Neural cell (in vitro differentiated cells): Measurements from ENCODE around the gene OR2M2. TPM values are rescaled to one million over a fixed set of nuclear protein-coding genes. Genes with fewer than 3 reads are reported as not detected.

Source experiments
- H2AFZ ChIP-seq: fragments of 200-600, 300-800 bp; sonication (generic), shearing (Covaris generic); 2 replicates; pipeline ENCODE4 v1.6.0; 2014; ENCODE audit warnings: low read depth, mild to moderate bottlenecking, antibody characterized with exemption, low read length, moderate library complexity
- H3F3A ChIP-seq: fragments of 200-600 bp; shearing (Covaris generic); 2 replicates; pipeline ENCODE4 v1.6.1; 2016; ENCODE audit warnings: mild to moderate bottlenecking, moderate library complexity, mixed read lengths, antibody characterized with exemption, low read length; ENCODE audit not compliant: insufficient read depth, poor library complexity, severe bottlenecking
- H3K27ac ChIP-seq: fragments of 200-600, 300-800 bp; sonication (generic), shearing (Covaris generic); 2 replicates; pipeline ENCODE4 v1.5.1; 2014; ENCODE audit warnings: mild to moderate bottlenecking, low read length, moderate library complexity
- H3K27me3 ChIP-seq: fragments of 300-800, 200-600 bp; sonication (generic), shearing (Covaris generic); 2 replicates; pipeline ENCODE4 v1.6.0; 2014; ENCODE audit warnings: mild to moderate bottlenecking, low read depth, low read length, moderate library complexity; ENCODE audit not compliant: insufficient read depth
- H3K36me3 ChIP-seq: fragments of 300-800, 200-600 bp; sonication (generic), shearing (Covaris generic); 2 replicates; pipeline ENCODE4 v1.5.1; 2014; ENCODE audit warnings: mild to moderate bottlenecking, antibody characterized with exemption, low read length, moderate library complexity; ENCODE audit not compliant: insufficient read depth
- H3K4me2 ChIP-seq: fragments of 300-800, 200-600 bp; sonication (generic), shearing (Covaris generic); 2 replicates; pipeline ENCODE4 v1.6.0; 2014; ENCODE audit warnings: mild to moderate bottlenecking, low read length
- H3K4me3 ChIP-seq: fragments of 300-800, 200-600 bp; sonication (generic), shearing (Covaris generic); 2 replicates; pipeline ENCODE4 v1.5.1; 2014; ENCODE audit warnings: mild to moderate bottlenecking, low read length, moderate library complexity
- H3K79me2 ChIP-seq: fragments of 200-600 bp; shearing (Covaris generic); replicated peaks from 2 replicates; pipeline ENCODE4 v1.6.0; 2014; ENCODE audit warnings: mild to moderate bottlenecking, low read length, moderate library complexity; ENCODE audit not compliant: insufficient read depth
- H3K9ac ChIP-seq: fragments of 300-800, 200-600 bp; sonication (generic), shearing (Covaris generic); 2 replicates; pipeline ENCODE4 v1.6.1; 2016; ENCODE audit warnings: mild to moderate bottlenecking, low read length, mixed read lengths
- H3K9me2 ChIP-seq: fragments of 200-600 bp; shearing (Covaris generic); 2 replicates; pipeline ENCODE4 v1.6.1; 2016; ENCODE audit warnings: mild to moderate bottlenecking, low read length, mixed read lengths; ENCODE audit not compliant: insufficient read depth
- H3K9me3 ChIP-seq: fragments of 200-600, 300-800 bp; sonication (generic), shearing (Covaris generic); 2 replicates; pipeline ENCODE4 v1.6.1; 2016; ENCODE audit warnings: mild to moderate bottlenecking, mixed run types, low read length, moderate library complexity, mixed read lengths
- H4K20me1 ChIP-seq: fragments of 200-600 bp; shearing (Covaris generic); 2 replicates; pipeline ENCODE4 v1.6.1; 2016; ENCODE audit warnings: mild to moderate bottlenecking, mixed run types; ENCODE audit not compliant: insufficient read depth
- CTCF ChIP-seq: fragments of 450-650 bp; IDR thresholded peaks from 2 replicates; pipeline ENCODE4 v1.5.1; 2014; ENCODE audit warnings: antibody characterized with exemption, mild to moderate bottlenecking, moderate library complexity; ENCODE audit not compliant: poor library complexity, severe bottlenecking
- EP300 ChIP-seq: fragments of 450-650 bp; conservative IDR thresholded peaks from 2 replicates; pipeline ENCODE4 v1.6.1; 2014; ENCODE audit warnings: antibody characterized with exemption, mild to moderate bottlenecking, moderate library complexity; ENCODE audit not compliant: poor library complexity, severe bottlenecking
- EZH2 ChIP-seq: fragments of 200-600, 300-800 bp; shearing (Covaris generic), sonication (generic); IDR thresholded peaks from 2 replicates; pipeline ENCODE4 v1.6.1; 2014; ENCODE audit warnings: antibody characterized with exemption, low read length, borderline replicate concordance, mild to moderate bottlenecking; ENCODE audit not compliant: insufficient read depth, poor library complexity, severe bottlenecking
- MXI1 ChIP-seq: fragments of 450-650 bp; conservative IDR thresholded peaks from 2 replicates; pipeline ENCODE4 v1.6.1; 2014; ENCODE audit warnings: antibody characterized with exemption, mild to moderate bottlenecking; ENCODE audit not compliant: poor library complexity, severe bottlenecking
- POLR2AphosphoS5 ChIP-seq: IDR thresholded peaks from 2 replicates; pipeline ENCODE4 v1.6.1; 2012
- RAD21 ChIP-seq: fragments of 450-650 bp; conservative IDR thresholded peaks from 2 replicates; pipeline ENCODE4 v1.6.1; 2014; ENCODE audit warnings: antibody characterized with exemption, mild to moderate bottlenecking, moderate library complexity
- SMC3 ChIP-seq: fragments of 450-650 bp; conservative IDR thresholded peaks from 2 replicates; pipeline ENCODE4 v1.6.1; 2014; ENCODE audit warnings: antibody characterized with exemption, mild to moderate bottlenecking, moderate library complexity; ENCODE audit not compliant: poor library complexity
- TAF1 ChIP-seq: IDR thresholded peaks from 2 replicates; pipeline ENCODE4 v1.6.1; 2012; ENCODE audit warnings: low read depth
- polyA plus RNA-seq: library from polyadenylated mRNA; depleted of rRNA; stranded (reverse); fragments of >200 nt; gene quantifications from 2 replicates; pipeline ENCODE4 v1.2.3, GENCODE V29; 2014
- TF ChIP-seq, protein P1 (sequence below): IDR thresholded peaks from 2 replicates; pipeline ENCODE4 v1.6.1; 2012; ENCODE audit warnings: borderline replicate concordance

OR2M2 gene
- polyA plus RNA-seq, 1 donor from 2014 or later, result not detected

DNA sequence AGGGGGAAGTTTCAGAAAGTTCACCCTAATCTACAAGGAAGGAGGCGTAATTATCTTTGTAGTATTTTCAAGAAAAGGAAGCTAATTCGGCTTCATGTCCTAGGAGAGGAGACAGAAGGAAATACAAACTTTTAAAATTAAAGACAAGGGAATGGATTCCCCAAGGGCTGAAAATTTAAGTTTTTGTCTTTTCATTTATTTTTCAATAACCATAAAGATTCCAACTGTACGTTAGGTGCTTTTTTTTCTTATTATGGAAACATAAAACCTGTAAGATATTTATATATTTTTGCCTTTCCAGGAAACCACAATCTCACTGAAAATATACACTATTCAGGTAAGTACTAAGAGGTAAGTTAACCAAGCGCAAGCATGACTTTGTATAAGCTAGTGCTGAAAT is 22.3 kb downstream of the OR2M2 start, which contains the start of gene OR2M3:
Gene OR2M3 (plus strand): TSS at position 301 of the 400 bp plus-strand sequence. CDS start 5,803 bp downstream, outside the sequence.
- Histone ChIP-seq H3K9me2 (no peaks in the 10 kb centered on the region), H3K79me2 (no peaks in the 10 kb centered on the region), H3F3A (no peaks in the 10 kb centered on the region), H2AFZ (no peak within 1 kb of the TSS), H3K27me3 (no peaks in the 10 kb centered on the region), H3K4me3 (no peak within 1 kb of the TSS), H3K9me3 (peaks cover 4% of the 10 kb centered on the region), H4K20me1 (no peaks in the 10 kb centered on the region), H3K36me3 (no peaks in the 10 kb centered on the region), H3K9ac (no peak within 1 kb of the TSS), H3K27ac (no peak within 1 kb of the TSS), H3K4me2 (no peak within 1 kb of the TSS)
- no peak for TF ChIP-seq RAD21

- no peaks in the 10 kb centered on the region for H4K20me1 ChIP-seq
- TF ChIP-seq TAF1 (no peak), MXI1 (no peak), POLR2AphosphoS5 (no peak), SMC3 (no peak), CTCF (no peak), RAD21 (no peak), EP300 (no peak), EZH2 (no peak)
- TF ChIP-seq, protein P1, sequence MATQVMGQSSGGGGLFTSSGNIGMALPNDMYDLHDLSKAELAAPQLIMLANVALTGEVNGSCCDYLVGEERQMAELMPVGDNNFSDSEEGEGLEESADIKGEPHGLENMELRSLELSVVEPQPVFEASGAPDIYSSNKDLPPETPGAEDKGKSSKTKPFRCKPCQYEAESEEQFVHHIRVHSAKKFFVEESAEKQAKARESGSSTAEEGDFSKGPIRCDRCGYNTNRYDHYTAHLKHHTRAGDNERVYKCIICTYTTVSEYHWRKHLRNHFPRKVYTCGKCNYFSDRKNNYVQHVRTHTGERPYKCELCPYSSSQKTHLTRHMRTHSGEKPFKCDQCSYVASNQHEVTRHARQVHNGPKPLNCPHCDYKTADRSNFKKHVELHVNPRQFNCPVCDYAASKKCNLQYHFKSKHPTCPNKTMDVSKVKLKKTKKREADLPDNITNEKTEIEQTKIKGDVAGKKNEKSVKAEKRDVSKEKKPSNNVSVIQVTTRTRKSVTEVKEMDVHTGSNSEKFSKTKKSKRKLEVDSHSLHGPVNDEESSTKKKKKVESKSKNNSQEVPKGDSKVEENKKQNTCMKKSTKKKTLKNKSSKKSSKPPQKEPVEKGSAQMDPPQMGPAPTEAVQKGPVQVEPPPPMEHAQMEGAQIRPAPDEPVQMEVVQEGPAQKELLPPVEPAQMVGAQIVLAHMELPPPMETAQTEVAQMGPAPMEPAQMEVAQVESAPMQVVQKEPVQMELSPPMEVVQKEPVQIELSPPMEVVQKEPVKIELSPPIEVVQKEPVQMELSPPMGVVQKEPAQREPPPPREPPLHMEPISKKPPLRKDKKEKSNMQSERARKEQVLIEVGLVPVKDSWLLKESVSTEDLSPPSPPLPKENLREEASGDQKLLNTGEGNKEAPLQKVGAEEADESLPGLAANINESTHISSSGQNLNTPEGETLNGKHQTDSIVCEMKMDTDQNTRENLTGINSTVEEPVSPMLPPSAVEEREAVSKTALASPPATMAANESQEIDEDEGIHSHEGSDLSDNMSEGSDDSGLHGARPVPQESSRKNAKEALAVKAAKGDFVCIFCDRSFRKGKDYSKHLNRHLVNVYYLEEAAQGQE, result no peak
- H3K79me2 ChIP-seq, result no peaks in the 10 kb centered on the region
- peaks cover 4% of the 10 kb centered on the region for H3K9me3 ChIP-seq
- H2AFZ ChIP-seq, result no peak overlapping the region
- H3K27ac ChIP-seq, result no peak overlapping the region
- H3F3A ChIP-seq, result no peaks in the 10 kb centered on the region
- no peaks in the 10 kb centered on the region for H3K9me2 ChIP-seq
- H3K4me3 ChIP-seq, result no peak overlapping the region
- no peaks in the 10 kb centered on the region for H3K27me3 ChIP-seq
- no peak overlapping the region for H3K4me2 ChIP-seq
- no peak overlapping the region for H3K9ac ChIP-seq
- no peaks in the 10 kb centered on the region for H3K36me3 ChIP-seq
Observed at GRCh38 chr1:248215880-248216279, 41.3 kb downstream of the OR2M2 start.

DNA sequence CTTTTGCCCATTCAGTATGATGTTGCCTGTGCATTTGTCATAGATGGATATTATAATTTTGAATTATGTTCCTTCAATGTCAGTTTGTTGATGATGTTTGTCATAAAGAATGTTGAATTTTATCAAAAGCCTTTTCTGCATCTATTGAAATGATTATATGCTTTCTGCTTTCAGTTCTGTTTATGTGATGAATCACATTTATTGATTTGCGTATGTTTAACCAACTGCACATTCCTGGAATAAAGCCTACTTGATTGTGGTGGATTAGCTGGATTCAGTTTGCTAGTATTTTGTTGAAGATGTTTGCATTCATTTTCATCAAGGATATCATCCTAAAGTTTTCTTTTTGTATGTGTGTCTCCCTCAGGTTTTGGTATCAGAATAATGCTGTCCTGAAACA is 50.9 kb downstream of the OR2M2 start:
- no peaks in the 10 kb centered on the region for H3K27me3 ChIP-seq
- H3K9me2 ChIP-seq, result no peaks in the 10 kb centered on the region
- H3F3A ChIP-seq, result no peaks in the 10 kb centered on the region
- no peak overlapping the region for H3K9ac ChIP-seq
- H3K4me2 ChIP-seq, result no peak overlapping the region
- TF ChIP-seq POLR2AphosphoS5, result no peak
- no peak for TF ChIP-seq EZH2
- TF ChIP-seq, protein P1, result no peak
- no peak for TF ChIP-seq SMC3
- TF ChIP-seq EP300, result no peak
- no peak for TF ChIP-seq MXI1
- TF ChIP-seq CTCF, result no peak
- no peak for TF ChIP-seq TAF1
- no peak for TF ChIP-seq RAD21
- no peaks in the 10 kb centered on the region for H3K9me3 ChIP-seq
- no peaks in the 10 kb centered on the region for H4K20me1 ChIP-seq
- H3K79me2 ChIP-seq, result no peaks in the 10 kb centered on the region
- H3K27ac ChIP-seq, result no peak overlapping the region
- no peak overlapping the region for H2AFZ ChIP-seq
- no peaks in the 10 kb centered on the region for H3K36me3 ChIP-seq
- H3K4me3 ChIP-seq, result no peak overlapping the region
